Uterus (tissue), 2 donors: ENCODE results near the gene ARHGDIB.

Experiments
- CTCF ChIP-seq, 4 experiments: fragments of 200-600 bp in 2 of 4; fragments of 450-650 bp in 2 of 4; sonication (generic) in 2 of 4; IDR thresholded peaks; one replicate each; pipeline ENCODE4 v1.5.1; 2016 to 2019; ENCODE audit warnings: antibody characterized with exemption in 4 of 4, mild to moderate bottlenecking in 2 of 4, moderate library complexity in 1 of 4
- POLR2A ChIP-seq, 2 donors: fragments of 450-650 bp; IDR thresholded peaks; one replicate each; pipeline ENCODE4 v1.6.1; 2016; ENCODE audit warnings: antibody characterized with exemption in 2 of 2, mild to moderate bottlenecking in 1 of 2, moderate library complexity in 1 of 2

DNA sequence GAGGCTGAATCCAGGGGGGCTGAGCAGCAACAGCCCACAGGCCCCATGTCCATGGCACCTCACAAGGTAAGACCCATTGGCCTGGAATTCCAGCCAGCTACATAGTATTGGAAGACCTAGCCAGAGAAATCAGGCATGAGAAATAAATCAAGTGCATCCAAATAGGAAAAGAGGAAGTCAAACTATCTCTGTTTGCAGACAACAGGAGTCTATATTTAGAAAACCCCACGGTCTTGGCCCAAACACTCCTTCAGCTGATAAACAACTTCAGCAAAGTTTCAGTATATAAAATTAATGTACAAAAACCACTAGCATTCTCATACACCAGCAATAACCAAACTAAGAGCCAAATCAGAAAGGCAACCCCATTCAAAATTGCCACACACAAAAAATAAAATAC lies 28.4 kb upstream of the ARHGDIB start:
- TF ChIP-seq POLR2A (IDR thresholded peaks at IDR 0.05) (no peak), CTCF (IDR thresholded peaks at IDR 0.05) (no peak)
